Activated gamma-delta T cell treated with Interleukin-2 at 50 U/mL for 16 hours (primary cell): ENCODE measurements around the gene TBX3.

Experiments used
- DNase-seq: peaks from one replicate; pipeline ENCODE4 v3.0.0-alpha.2; 2020

Gene TBX3

GRCh38 chr12:114666746-114667668, 17.0 kb downstream of the TBX3 start:
- DNase-seq, result no peak

GRCh38 chr12:114665411-114666260, 18.3 kb downstream of the TBX3 start:
- DNase-seq, result no peak

- no peak for DNase-seq
Measured at GRCh38 chr12:114664651-114665320, 19.2 kb downstream of the TBX3 start.

GRCh38 chr12:114662512-114663177, 21.3 kb downstream of the TBX3 start:
- peak; percentile 38 for DNase-seq

GRCh38 chr12:114661245-114661644, 22.7 kb downstream of the TBX3 start:
- DNase-seq, result no peak

- no peak for DNase-seq
Measured at GRCh38 chr12:114659084-114659483, 24.9 kb downstream of the TBX3 start.

GRCh38 chr12:114658002-114658441, 26.0 kb downstream of the TBX3 start:
- no peak for DNase-seq

- no peak for DNase-seq
Measured at GRCh38 chr12:114657597-114657920, 26.4 kb downstream of the TBX3 start.

- no peak for DNase-seq
Measured at GRCh38 chr12:114656906-114657596, 26.9 kb downstream of the TBX3 start.

GRCh38 chr12:114655934-114656749, 27.8 kb downstream of the TBX3 start:
- no peak for DNase-seq

GRCh38 chr12:114649585-114649984, 34.4 kb downstream of the TBX3 start:
- no peak for DNase-seq

- no peak for DNase-seq
Measured at GRCh38 chr12:114648711-114649110, 35.3 kb downstream of the TBX3 start.

GRCh38 chr12:114638790-114639435, 45.1 kb downstream of the TBX3 start:
- no peak for DNase-seq

GRCh38 chr12:114636723-114637480, 47.1 kb downstream of the TBX3 start:
- no peak for DNase-seq

GRCh38 chr12:114631242-114631641, 52.7 kb downstream of the TBX3 start:
- no peak for DNase-seq

GRCh38 chr12:114628199-114628598, 55.8 kb downstream of the TBX3 start:
- no peak for DNase-seq

GRCh38 chr12:114627393-114627792, 56.6 kb downstream of the TBX3 start:
- DNase-seq, result no peak

GRCh38 chr12:114625294-114625851, 58.6 kb downstream of the TBX3 start:
- DNase-seq, result peak; percentile 5

GRCh38 chr12:114623737-114624136, 60.2 kb downstream of the TBX3 start:
- no peak for DNase-seq
